SK-N-SH treated with all-trans-retinoic acid at 6 μM for 48 hours (cell line): ENCODE results near the gene PKMYT1.

Source experiments
- ATAC-seq: fragments of 200-7000 bp; cut with Tn5 transposase; 3 replicates; pipeline ENCODE4 v1.9.1; 2020; ENCODE audit warnings: mild to moderate bottlenecking, moderate library complexity
- ARNTL ChIP-seq: fragments of 450-650 bp; formaldehyde crosslinking; IDR thresholded peaks from 2 replicates; pipeline ENCODE4 v1.5.0; 2020; ENCODE audit warnings: low read depth, mild to moderate bottlenecking, moderate library complexity, borderline replicate concordance
- BACH2 ChIP-seq: fragments of 250-450 bp; sonication (Bioruptor Pico); IDR thresholded peaks from 2 replicates; pipeline ENCODE4 v1.9.0; 2021; ENCODE audit warnings: mild to moderate bottlenecking, borderline replicate concordance
- CREB5 ChIP-seq: fragments of 250-450 bp; sonication (Bioruptor Pico); IDR thresholded peaks from 2 replicates; pipeline ENCODE4 v1.5.1; 2020; ENCODE audit warnings: low read depth, mild to moderate bottlenecking, moderate library complexity
- CSRNP3 ChIP-seq: fragments of 250-450 bp; sonication (Bioruptor Pico); IDR thresholded peaks from 2 replicates; pipeline ENCODE4 v1.5.1; 2021; ENCODE audit warnings: mild to moderate bottlenecking, moderate library complexity
- ESRRG ChIP-seq: fragments of 250-450 bp; sonication (Bioruptor Pico); IDR thresholded peaks from 2 replicates; pipeline ENCODE4 v1.6.1; 2021; ENCODE audit warnings: mild to moderate bottlenecking
- GLIS3 ChIP-seq: fragments of 250-450 bp; sonication (Bioruptor Pico); IDR thresholded peaks from 2 replicates; pipeline ENCODE4 v1.5.0; 2020; ENCODE audit warnings: mild to moderate bottlenecking, moderate library complexity
- ISL1 ChIP-seq: fragments of 250-450 bp; sonication (Bioruptor Pico); IDR thresholded peaks from 2 replicates; pipeline ENCODE4 v2.1.2; 2022; ENCODE audit warnings: mild to moderate bottlenecking, moderate library complexity
- OSR1 ChIP-seq: fragments of 250-450 bp; sonication (Bioruptor Pico); IDR thresholded peaks from 2 replicates; pipeline ENCODE4 v1.8.0; 2022; ENCODE audit warnings: moderate library complexity, mild to moderate bottlenecking, inconsistent platforms
- PATZ1 ChIP-seq: fragments of 250-450 bp; sonication (Bioruptor Pico); IDR thresholded peaks from 2 replicates; pipeline ENCODE4 v1.8.0; 2020; ENCODE audit warnings: mild to moderate bottlenecking, moderate library complexity, borderline replicate concordance
- POU6F1 ChIP-seq: fragments of 250-450 bp; sonication (Bioruptor Pico); IDR thresholded peaks from 2 replicates; pipeline ENCODE4 v1.8.0; 2021; ENCODE audit warnings: low read depth, mild to moderate bottlenecking, moderate library complexity, borderline replicate concordance
- PPARA ChIP-seq: fragments of 250-450 bp; sonication (Bioruptor Pico); IDR thresholded peaks from 2 replicates; pipeline ENCODE4 v1.5.0; 2020; ENCODE audit warnings: mild to moderate bottlenecking, borderline replicate concordance
- RARB ChIP-seq: fragments of 250-450 bp; sonication (Bioruptor Pico); IDR thresholded peaks from 2 replicates; pipeline ENCODE4 v1.8.0; 2021; ENCODE audit warnings: mild to moderate bottlenecking, moderate library complexity
- SNAI2 ChIP-seq: fragments of 250-450 bp; sonication (Bioruptor Pico); IDR thresholded peaks from 2 replicates; pipeline ENCODE4 v1.5.0; 2020; ENCODE audit warnings: mild to moderate bottlenecking, moderate library complexity
- TCF4 ChIP-seq: fragments of 250-450 bp; sonication (Bioruptor Pico); IDR thresholded peaks from 2 replicates; pipeline ENCODE4 v1.8.0; 2021; ENCODE audit warnings: mild to moderate bottlenecking, moderate library complexity, borderline replicate concordance
- ZC3H10 ChIP-seq: fragments of 250-450 bp; sonication (Bioruptor Pico); IDR thresholded peaks from 2 replicates; pipeline ENCODE4 v1.5.1; 2021; ENCODE audit warnings: mild to moderate bottlenecking, moderate library complexity
- ZFP3 ChIP-seq: fragments of 250-450 bp; sonication (Bioruptor Pico); IDR thresholded peaks from 2 replicates; pipeline ENCODE4 v1.5.0; 2020; ENCODE audit warnings: mild to moderate bottlenecking, moderate library complexity
- ZFP30 ChIP-seq: fragments of 450-650 bp; formaldehyde crosslinking; IDR thresholded peaks from 2 replicates; pipeline ENCODE4 v1.5.0; 2022; ENCODE audit warnings: mild to moderate bottlenecking, moderate library complexity
- ZNF565 ChIP-seq: fragments of 450-650 bp; formaldehyde crosslinking; conservative IDR thresholded peaks from 2 replicates; pipeline ENCODE4 v1.5.0; 2020; ENCODE audit warnings: low read depth, mild to moderate bottlenecking, moderate library complexity
- ZNF70 ChIP-seq: fragments of 450-650 bp; formaldehyde crosslinking; IDR thresholded peaks from 2 replicates; pipeline ENCODE4 v1.5.0; 2020; ENCODE audit warnings: mild to moderate bottlenecking, moderate library complexity
- ZNF8 ChIP-seq: fragments of 450-650 bp; formaldehyde crosslinking; IDR thresholded peaks from 2 replicates; pipeline ENCODE4 v1.5.0; 2020; ENCODE audit warnings: mild to moderate bottlenecking, moderate library complexity

The PKMYT1 gene

GRCh38 chr16:3004781-3005284 is 24.6 kb upstream of the PKMYT1 start:
- no peak for ATAC-seq
- TF ChIP-seq ZNF8 (CRISPR knock-in tag) = no peak
- TF ChIP-seq ZFP3 (CRISPR knock-in tag) = no peak
- no peak for TF ChIP-seq SNAI2
- TF ChIP-seq TCF4 (CRISPR knock-in tag) = no peak
- no peak for TF ChIP-seq ESRRG (CRISPR knock-in tag)
- no peak for TF ChIP-seq ZC3H10
- no peak for TF ChIP-seq POU6F1 (CRISPR knock-in tag)
- TF ChIP-seq PATZ1 (CRISPR knock-in tag) = no peak
- TF ChIP-seq OSR1 (CRISPR knock-in tag) = no peak
- TF ChIP-seq CSRNP3 (CRISPR knock-in tag) = no peak
- no peak for TF ChIP-seq RARB (CRISPR knock-in tag)
- no peak for TF ChIP-seq ZFP30 (CRISPR knock-in tag)
- TF ChIP-seq ZNF70 (CRISPR knock-in tag) = no peak
- TF ChIP-seq PPARA (CRISPR knock-in tag) = no peak
- no peak for TF ChIP-seq ISL1 (CRISPR knock-in tag)
- TF ChIP-seq ARNTL (CRISPR knock-in tag) = no peak
- TF ChIP-seq, all 23 proteins: peak for 0

DNA sequence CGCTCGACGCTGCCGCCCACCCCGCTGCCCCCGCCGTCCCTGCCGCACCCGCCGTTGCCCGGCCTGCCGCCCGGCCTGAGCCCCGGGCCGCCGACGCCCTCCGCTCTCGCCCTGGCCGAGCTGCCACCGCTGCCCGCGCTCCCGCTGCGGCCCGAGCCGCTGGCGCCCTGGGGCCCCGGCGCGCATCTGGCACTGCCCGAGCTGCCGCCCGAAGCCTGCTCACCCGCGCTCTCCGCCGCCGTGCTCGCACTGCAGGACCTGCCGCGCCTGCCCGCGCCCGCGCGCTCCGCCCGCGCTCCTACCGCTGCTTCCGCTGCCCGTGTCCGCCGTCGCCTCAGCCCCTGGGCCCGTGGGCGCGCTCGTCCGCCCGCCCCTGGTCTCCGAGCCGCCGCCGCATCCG is 24.1 kb upstream of the PKMYT1 start:
- no peak for ATAC-seq
- TF ChIP-seq ZNF70 (CRISPR knock-in tag) (no peak), OSR1 (CRISPR knock-in tag) (no peak), ESRRG (CRISPR knock-in tag) (no peak), ZC3H10 (no peak), ZNF565 (CRISPR knock-in tag) (no peak), PPARA (CRISPR knock-in tag) (no peak), POU6F1 (CRISPR knock-in tag) (no peak), PATZ1 (CRISPR knock-in tag) (no peak), ZNF8 (CRISPR knock-in tag) (no peak), ARNTL (CRISPR knock-in tag) (no peak), SNAI2 (no peak)

DNA sequence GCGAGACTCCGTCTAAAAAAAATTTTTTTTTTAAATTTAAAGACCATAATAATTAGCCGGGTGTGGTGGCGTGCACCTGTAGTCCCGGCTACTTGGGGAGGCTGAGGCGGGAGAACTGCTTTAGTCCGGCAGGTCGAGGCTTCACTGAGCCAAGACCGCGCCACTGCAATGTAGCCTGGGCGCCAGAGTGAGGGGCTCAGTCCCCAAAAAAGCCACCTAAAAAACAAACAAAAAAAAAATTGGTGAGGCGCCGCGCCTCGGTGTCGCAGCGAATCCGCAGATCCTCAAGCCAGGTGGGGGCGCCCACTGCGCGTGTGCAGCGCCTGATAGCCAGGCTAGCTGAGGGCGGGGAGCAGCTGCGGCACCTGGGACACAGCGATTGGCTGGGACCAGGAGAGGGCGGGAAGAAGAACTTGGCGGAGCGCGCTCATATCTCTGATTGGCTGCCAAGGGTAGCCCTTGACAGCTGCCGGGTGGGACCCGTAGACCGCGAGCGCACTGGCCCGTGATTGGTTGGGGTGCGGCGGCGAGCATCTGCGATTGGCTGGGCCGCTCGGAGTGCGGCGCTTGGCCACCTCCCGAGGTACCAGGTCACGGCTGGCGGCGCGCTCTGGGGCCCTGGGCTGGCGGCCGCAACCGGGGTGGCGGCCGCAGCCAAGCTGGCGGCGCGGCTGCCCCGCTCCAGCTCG is 23.5 kb upstream of the PKMYT1 start:
- TF ChIP-seq ZC3H10 (no peak), POU6F1 (CRISPR knock-in tag) (no peak), ARNTL (CRISPR knock-in tag) (no peak), CREB5 (CRISPR knock-in tag) (no peak), ESRRG (CRISPR knock-in tag) (no peak), GLIS3 (CRISPR knock-in tag) (no peak), ZFP30 (CRISPR knock-in tag) (no peak), ZFP3 (CRISPR knock-in tag) (no peak), BACH2 (CRISPR knock-in tag) (no peak), OSR1 (CRISPR knock-in tag) (no peak), RARB (CRISPR knock-in tag) (no peak), ISL1 (CRISPR knock-in tag) (no peak), ZNF70 (CRISPR knock-in tag) (no peak), PATZ1 (CRISPR knock-in tag) (no peak)
- peak; percentile 99 for ATAC-seq
